Activated B cell treated with CpG ODN at 0.5 μM for 24 hours (primary cell): ENCODE data around the gene CHST14. TPM values are rescaled to one million over a fixed set of nuclear protein-coding genes. Genes with fewer than 3 reads are reported as not detected.
A peak's percentile ranks its signal among the peaks of the same experiment; 100 is the strongest.

Experiments
- ATAC-seq: fragments of 200-7000 bp; cut with Tn5 transposase; one replicate; pipeline ENCODE4 v1.10.0; 2021; ENCODE audit warnings: low read depth, mild to moderate bottlenecking, moderate library complexity
- CTCF ChIA-PET: fragments of 350-600 bp; sonication (Branson Sonifier 250); formaldehyde crosslinking; loops from one replicate; lab custom pipeline; 2021; ENCODE audit warnings: antibody characterized with exemption; lab: Charles Lee
- POLR2A ChIA-PET: fragments of 350-600 bp; sonication (Branson Sonifier 250); formaldehyde crosslinking; loops from one replicate; lab custom pipeline; 2021; ENCODE audit warnings: antibody characterized with exemption; lab: Charles Lee
- DNase-seq: peaks from one replicate; pipeline ENCODE4 v3.0.0; 2022
- H3K27ac Mint-ChIP-seq: one replicate; pipeline ENCODE4 v1.8.0; 2020; ENCODE audit warnings: mixed read lengths
- H3K27me3 Mint-ChIP-seq: one replicate; pipeline ENCODE4 v1.8.0; 2021; ENCODE audit warnings: mixed read lengths
- H3K36me3 Mint-ChIP-seq: one replicate; pipeline ENCODE4 v1.8.0; 2021; ENCODE audit warnings: low read depth, mixed read lengths
- H3K4me1 Mint-ChIP-seq: one replicate; pipeline ENCODE4 v1.8.0; 2021; ENCODE audit warnings: mixed read lengths
- H3K4me3 Mint-ChIP-seq: one replicate; pipeline ENCODE4 v1.8.0; 2020; ENCODE audit warnings: mild to moderate bottlenecking, mixed read lengths
- H3K9me3 Mint-ChIP-seq: one replicate; pipeline ENCODE4 v1.8.0; 2020; ENCODE audit warnings: mixed read lengths
- CTCF ChIP-seq: fragments of 200-600 bp; IDR thresholded peaks from one replicate; pipeline ENCODE4 v1.8.0; 2022; ENCODE audit warnings: antibody characterized with exemption, mild to moderate bottlenecking
- intact Hi-C: fragments of 100-400 bp; cut with micrococcal nuclease; formaldehyde crosslinking; loops from one replicate; pipeline ENCODE4 v1.15.1; 2024
- total RNA-seq: library from RNA; stranded (reverse); gene quantifications from 2 replicates; pipeline ENCODE4 v1.2.3, GENCODE V29; 2022

CHST14 gene
- total RNA-seq, 1 donor from 2014 or later = 10.2 TPM

GRCh38 chr15:40471105-40471807 is 472 bp downstream of the CHST14 start:
- intact Hi-C loops = loop anchor here (1.0 to 2.0 kb wide), 3 partner anchors 36 to 113 kb away; partner anchors contain the start of genes CCDC32 and DISP2
- ATAC-seq (peak; percentile 50), DNase-seq (peak; percentile 40)
- POLR2A ChIA-PET = interaction anchor here (1.1 kb wide), 1 partner anchor 31 kb away, joined by 3 read pairs; the partner anchor contains the start of gene BAHD1
- Mint-ChIP-seq H3K27me3 (no peaks in the 10 kb centered on the region), H3K9me3 (no peaks in the 10 kb centered on the region), H3K4me1 (peaks cover 10% of the 10 kb centered on the region), H3K27ac (peak overlapping the region; percentile 76), H3K36me3 (peaks cover 9% of the 10 kb centered on the region), H3K4me3 (peak overlapping the region; percentile 88)
- no peak for TF ChIP-seq CTCF
- CTCF ChIA-PET = no interaction called here

- peak overlapping the region; percentile 76 for H3K27ac Mint-ChIP-seq
- H3K4me3 Mint-ChIP-seq = peak overlapping the region; percentile 88
- POLR2A ChIA-PET = interaction anchor here (0.5 kb wide), 1 partner anchor 23 kb away, joined by 3 read pairs; no protein-coding TSS in a partner anchor
- peak; percentile 23 for DNase-seq
- TF ChIP-seq CTCF = no peak
- intact Hi-C loops = loop anchor here (1.0 to 2.0 kb wide), 3 partner anchors 35 to 113 kb away; partner anchors contain the start of genes CCDC32 and DISP2
- peaks cover 10% of the 10 kb centered on the region for H3K4me1 Mint-ChIP-seq
- peak; percentile 16 for ATAC-seq
- H3K36me3 Mint-ChIP-seq = peaks cover 6% of the 10 kb centered on the region
- no peaks in the 10 kb centered on the region for H3K9me3 Mint-ChIP-seq
- CTCF ChIA-PET = no interaction called here
- H3K27me3 Mint-ChIP-seq = no peaks in the 10 kb centered on the region
Observed at GRCh38 chr15:40471808-40472150, 995 bp downstream of the CHST14 start.

- TF ChIP-seq CTCF = no peak
- peaks cover 3% of the 10 kb centered on the region for H3K36me3 Mint-ChIP-seq
- ChIA-PET POLR2A (interaction anchor here (0.5 kb wide), 1 partner anchor 24 kb away, joined by 3 read pairs; no protein-coding TSS in a partner anchor), CTCF (no interaction called here)
- no peak for ATAC-seq
- peak overlapping the region; percentile 88 for H3K4me3 Mint-ChIP-seq
- peak overlapping the region; percentile 76 for H3K27ac Mint-ChIP-seq
- intact Hi-C loops = no loop called here
- H3K4me1 Mint-ChIP-seq = peaks cover 10% of the 10 kb centered on the region
- DNase-seq = no peak
- no peaks in the 10 kb centered on the region for H3K9me3 Mint-ChIP-seq
- H3K27me3 Mint-ChIP-seq = no peaks in the 10 kb centered on the region
Observed at GRCh38 chr15:40472171-40472727, 1.5 kb downstream of the CHST14 start.

GRCh38 chr15:40474581-40474980 is 3.8 kb downstream of the CHST14 start:
- ATAC-seq (no peak), DNase-seq (no peak)
- Mint-ChIP-seq H3K36me3 (peaks cover 3% of the 10 kb centered on the region), H3K27ac (no peak overlapping the region), H3K4me3 (no peak overlapping the region), H3K4me1 (peaks cover 10% of the 10 kb centered on the region), H3K27me3 (no peaks in the 10 kb centered on the region), H3K9me3 (no peaks in the 10 kb centered on the region)
- ChIA-PET CTCF (no interaction called here), POLR2A (no interaction called here)
- no peak for TF ChIP-seq CTCF
- intact Hi-C loops = no loop called here

- H3K27ac Mint-ChIP-seq = no peak overlapping the region
- TF ChIP-seq CTCF = no peak
- peaks cover 4% of the 10 kb centered on the region for H3K27me3 Mint-ChIP-seq
- ChIA-PET POLR2A (no interaction called here), CTCF (no interaction called here)
- intact Hi-C loops = no loop called here
- no peaks in the 10 kb centered on the region for H3K9me3 Mint-ChIP-seq
- H3K4me3 Mint-ChIP-seq = no peak overlapping the region
- DNase-seq (no peak), ATAC-seq (no peak)
- H3K4me1 Mint-ChIP-seq = peaks cover 2% of the 10 kb centered on the region
- peaks cover 1% of the 10 kb centered on the region for H3K36me3 Mint-ChIP-seq
Observed at GRCh38 chr15:40477642-40478327, 7.0 kb downstream of the CHST14 start.
